Left cardiac atrium (tissue), 4 donors: ENCODE results near the gene SPTY2D1. TPM values are rescaled to one million over a fixed set of nuclear protein-coding genes. Genes with fewer than 3 reads are reported as not detected.

Experiments
- ATAC-seq, 2 donors: fragments of 200-7000 bp; cut with Tn5 transposase; one replicate each; pipeline ENCODE4 v1.9.1; 2020; ENCODE audit warnings: mild to moderate bottlenecking in 2 of 2, moderate library complexity in 2 of 2
- DNase-seq: peaks from one replicate; pipeline ENCODE4 v3.0.0-alpha.2; 2020
- intact Hi-C, 2 donors: fragments of 100-400 bp; cut with DNase I; formaldehyde crosslinking; loops; one replicate each; pipeline versions ENCODE4 v1.14.1 to v1.15.1; 2022 to 2023
- total RNA-seq, 2 donors: library from RNA; stranded (reverse); fragmentation: NEBNext Ultra II Directional; extraction: Animal tissue kit (Norgen Biotek cat#: 25700); gene quantifications; one replicate each; pipeline ENCODE4 v1.2.1, GENCODE V29; 2021
- donor health status: DM: no; HTN: yes; CAD: no.
- donor health status: DM: no; HTN: yes; CAD: no; lungs with severe emphysema.
- donor health status: DM: yes; HTN: yes; CAD: no.
- donor health status: Dilated cardiomyopathy.

SPTY2D1 gene
- total RNA-seq, 2 donors from 2014 or later, result 9.0 to 10.9 TPM

- ATAC-seq (no peak), DNase-seq (no peak)
- intact Hi-C loops, result no loop called here
Measured at GRCh38 chr11:18580113-18580766, 53.9 kb downstream of the SPTY2D1 start.

GRCh38 chr11:18578975-18579598 lies 55.1 kb downstream of the SPTY2D1 start:
- ATAC-seq, result no peak
- DNase-seq, result no peak
- intact Hi-C loops, result no loop called here

- DNase-seq (no peak), ATAC-seq (no peak)
- intact Hi-C loops, result no loop called here
Measured at GRCh38 chr11:18575361-18575760, 58.8 kb downstream of the SPTY2D1 start.

- intact Hi-C loops, result no loop called here
- no peak for ATAC-seq
- no peak for DNase-seq
Measured at GRCh38 chr11:18567081-18567480, 67.1 kb downstream of the SPTY2D1 start.

- no peak for DNase-seq
- intact Hi-C loops, result no loop called here
- no peak for ATAC-seq
Measured at GRCh38 chr11:18566406-18566805, 67.7 kb downstream of the SPTY2D1 start.

GRCh38 chr11:18564149-18564548 lies 70.0 kb downstream of the SPTY2D1 start:
- ATAC-seq, result no peak
- intact Hi-C loops, result no loop called here
- DNase-seq, result no peak

GRCh38 chr11:18563090-18563730 lies 70.9 kb downstream of the SPTY2D1 start:
- ATAC-seq (no peak), DNase-seq (no peak)

More at GRCh38 chr11:18563090-18563730, 70.9 kb downstream of the SPTY2D1 start:
- intact Hi-C loops, result no loop called here

Other genes starting within 250 kb of the SPTY2D1 start
- 100 to 1,000 TPM; 297 to 586 TPM for gene LDHA, start 239.8 kb downstream of the SPTY2D1 start, total RNA-seq
- gene LDHC, start 222.0 kb downstream of the SPTY2D1 start, total RNA-seq, result not detected
- not detected for gene LDHAL6A, start 178.5 kb downstream of the SPTY2D1 start, total RNA-seq
- 10 to 100 TPM; 49.8 to 51.1 TPM for gene TSG101, start 107.4 kb downstream of the SPTY2D1 start, total RNA-seq
- gene UEVLD, start 45.6 kb downstream of the SPTY2D1 start, total RNA-seq, result 10 to 100 TPM; 16.1 to 17.6 TPM
- 1 to 10 TPM; 5.9 to 6.6 TPM for gene MISFA, start 34.6 kb downstream of the SPTY2D1 start, total RNA-seq
- 1 to 10 TPM; 3.9 to 4.8 TPM for gene TMEM86A, start 64.4 kb upstream of the SPTY2D1 start, total RNA-seq
- 1 to 10 TPM; 1.7 to 2.4 TPM for gene IGSF22, start 91.8 kb upstream of the SPTY2D1 start, total RNA-seq
- 1 to 10 TPM in 1 of 2 donors, under 1 TPM in 1; 0.41 to 2.3 TPM for gene PTPN5, start 157.5 kb upstream of the SPTY2D1 start, total RNA-seq